H9 (cell line): ENCODE measurements around the gene CTIF. TPM values are rescaled to one million over a fixed set of nuclear protein-coding genes. Genes with fewer than 3 reads are reported as not detected.

Experiments used
- DNase-seq: peaks from one replicate; pipeline ENCODE4 v3.0.0-alpha.2; 2017
- H2AFZ ChIP-seq: one replicate; pipeline ENCODE4 v1.6.1; 2013; ENCODE audit warnings: mild to moderate bottlenecking, low read length, control low read depth, moderate library complexity
- H2AK5ac ChIP-seq: 2 replicates; pipeline ENCODE4 v1.6.1; 2013; ENCODE audit warnings: low read length, control low read depth, mixed read lengths; ENCODE audit not compliant: insufficient read length
- H2BK120ac ChIP-seq: one replicate; pipeline ENCODE4 v1.6.1; 2013; ENCODE audit warnings: low read depth, mild to moderate bottlenecking, low read length, control low read depth, inconsistent platforms; ENCODE audit not compliant: poor library complexity, severe bottlenecking
- H2BK12ac ChIP-seq: 2 replicates; pipeline ENCODE4 v1.6.1; 2013; ENCODE audit warnings: low read length, control low read depth, mixed read lengths, low read depth; ENCODE audit not compliant: insufficient read length
- H2BK15ac ChIP-seq: 2 replicates; pipeline ENCODE4 v1.6.1; 2013; ENCODE audit warnings: low read depth, low read length, control low read depth
- H2BK20ac ChIP-seq: one replicate; pipeline ENCODE4 v1.6.1; 2013; ENCODE audit warnings: low read depth, mild to moderate bottlenecking, low read length, control low read depth, inconsistent platforms; ENCODE audit not compliant: poor library complexity, severe bottlenecking
- H2BK5ac ChIP-seq: 2 replicates; pipeline ENCODE4 v1.6.1; 2013; ENCODE audit warnings: low read length, control low read depth, mixed read lengths; ENCODE audit not compliant: insufficient read length
- H3K14ac ChIP-seq: 2 replicates; pipeline ENCODE4 v1.6.1; 2013; ENCODE audit warnings: low read length, control low read depth; ENCODE audit not compliant: insufficient read depth
- H3K18ac ChIP-seq: 2 replicates; pipeline ENCODE4 v1.6.1; 2013; ENCODE audit warnings: low read depth, mild to moderate bottlenecking, mixed read lengths, low read length, control low read depth; ENCODE audit not compliant: insufficient read length
- H3K23ac ChIP-seq: 2 replicates; pipeline ENCODE4 v1.6.1; 2013; ENCODE audit warnings: low read length, control low read depth, mixed read lengths, low read depth; ENCODE audit not compliant: insufficient read length
- H3K23me2 ChIP-seq: 2 replicates; pipeline ENCODE4 v1.6.1; 2013; ENCODE audit warnings: low read depth, mild to moderate bottlenecking, mixed read lengths, low read length, control low read depth; ENCODE audit not compliant: insufficient read length, poor library complexity, severe bottlenecking
- H3K27ac ChIP-seq: 2 replicates; pipeline ENCODE4 v1.5.1; 2013; ENCODE audit warnings: low read length, control low read depth, mixed read lengths, low read depth; ENCODE audit not compliant: insufficient read length
- H3K27me3 ChIP-seq: 2 replicates; pipeline ENCODE4 v1.6.1; 2013; ENCODE audit warnings: low read length, control low read depth, inconsistent platforms; ENCODE audit not compliant: insufficient read depth
- H3K4ac ChIP-seq: 2 replicates; pipeline ENCODE4 v1.6.1; 2013; ENCODE audit warnings: low read depth, mild to moderate bottlenecking, control low read depth, inconsistent platforms, low read length, moderate library complexity
- H3K4me1 ChIP-seq: 2 replicates; pipeline ENCODE4 v1.6.1; 2013; ENCODE audit warnings: low read length, control low read depth, inconsistent platforms; ENCODE audit not compliant: insufficient read depth
- H3K4me2 ChIP-seq: 2 replicates; pipeline ENCODE4 v1.6.1; 2013; ENCODE audit warnings: low read length, control low read depth, mixed read lengths; ENCODE audit not compliant: insufficient read length, insufficient read depth
- H3K56ac ChIP-seq: 2 replicates; pipeline ENCODE4 v1.6.1; 2013; ENCODE audit warnings: low read depth, mild to moderate bottlenecking, mixed read lengths, low read length, control low read depth; ENCODE audit not compliant: insufficient read length
- H3K79me1 ChIP-seq: 2 replicates; pipeline ENCODE4 v1.6.1; 2013; ENCODE audit warnings: low read depth, mild to moderate bottlenecking, moderate library complexity, low read length, control low read depth, inconsistent platforms; ENCODE audit not compliant: insufficient read depth, poor library complexity, severe bottlenecking
- H3K79me2 ChIP-seq: 2 replicates; pipeline ENCODE4 v1.6.1; 2013; ENCODE audit warnings: low read length, control low read depth, inconsistent platforms; ENCODE audit not compliant: insufficient read depth
- H3K9ac ChIP-seq: 2 replicates; pipeline ENCODE4 v1.6.1; 2013; ENCODE audit warnings: low read length, control low read depth, mixed read lengths; ENCODE audit not compliant: insufficient read length; ENCODE audit errors: extremely low read depth
- H3K9me3 ChIP-seq: one replicate; pipeline ENCODE4 v1.6.1; 2013; ENCODE audit warnings: low read depth, low read length, inconsistent platforms; ENCODE audit not compliant: control insufficient read depth
- H3T11ph ChIP-seq: one replicate; pipeline ENCODE4 v1.6.1; 2013; ENCODE audit warnings: mild to moderate bottlenecking, low read length, control low read depth, inconsistent platforms
- H4K20me1 ChIP-seq: one replicate; pipeline ENCODE4 v1.6.1; 2013; ENCODE audit not compliant: control insufficient read depth, insufficient read length, insufficient read depth
- H4K5ac ChIP-seq: 2 replicates; pipeline ENCODE4 v1.6.1; 2013; ENCODE audit warnings: low read depth, mild to moderate bottlenecking, mixed read lengths, low read length, control low read depth; ENCODE audit not compliant: insufficient read length
- H4K8ac ChIP-seq: replicated peaks from 2 replicates; pipeline ENCODE4 v1.6.1; 2013; ENCODE audit warnings: low read length, control low read depth, mixed read lengths, low read depth; ENCODE audit not compliant: insufficient read length
- H4K91ac ChIP-seq: 2 replicates; pipeline ENCODE4 v1.6.1; 2013; ENCODE audit warnings: low read depth, mild to moderate bottlenecking, moderate library complexity, mixed read lengths, low read length, control low read depth; ENCODE audit not compliant: insufficient read length
- H3K27ac Mint-ChIP-seq, 3 experiments: 2 replicates in 2 of 3; 3 replicates in 1 of 3; pipeline ENCODE4 v1.8.0; 2020 to 2021; ENCODE audit warnings: mixed read lengths in 3 of 3, mild to moderate bottlenecking in 1 of 3, moderate library complexity in 1 of 3
- H3K27me3 Mint-ChIP-seq: 2 replicates; pipeline ENCODE4 v1.8.0; 2021; ENCODE audit warnings: low read depth, mild to moderate bottlenecking, moderate library complexity, mixed read lengths
- H3K36me3 Mint-ChIP-seq, 3 experiments: 2 replicates in 2 of 3; 3 replicates in 1 of 3; pipeline ENCODE4 v1.8.0; 2020 to 2021; ENCODE audit warnings: low read depth in 3 of 3, mixed read lengths in 3 of 3; ENCODE audit not compliant: insufficient read depth in 1 of 3
- H3K4me1 Mint-ChIP-seq, 2 experiments: 2 replicates each; pipeline ENCODE4 v1.8.0; 2020; ENCODE audit warnings: mixed read lengths in 2 of 2
- H3K4me3 Mint-ChIP-seq, 2 experiments: 2 replicates in 1 of 2; 3 replicates in 1 of 2; pipeline ENCODE4 v1.8.0; 2020 to 2021; ENCODE audit warnings: mild to moderate bottlenecking in 2 of 2, mixed read lengths in 2 of 2, moderate library complexity in 1 of 2
- H3K9me3 Mint-ChIP-seq, 2 experiments: 2 replicates in 1 of 2; 3 replicates in 1 of 2; pipeline ENCODE4 v1.8.0; 2020; ENCODE audit warnings: mild to moderate bottlenecking in 2 of 2, mixed read lengths in 2 of 2, moderate library complexity in 1 of 2
- CTCF ChIP-seq: fragments of 200-600 bp; sonication (generic); conservative IDR thresholded peaks from 3 replicates; pipeline ENCODE4 v1.8.0; 2021; ENCODE audit warnings: antibody characterized with exemption, mild to moderate bottlenecking
- WGBS: extraction: QIAGEN DNeasy Blood & Tissue Kit; methylation state at CpG from one replicate; pipeline ENCODE4 v1.1.7; 2013; ENCODE audit warnings: missing lambda C conversion rate, low lambda C conversion rate, mixed read lengths; ENCODE audit not compliant: insufficient read length; ENCODE audit errors: extremely low coverage; 5-methylcytosine and 5-hydroxymethylcytosine counted together
- total RNA-seq: library from RNA; stranded (reverse); gene quantifications from 2 replicates; pipeline ENCODE4 v1.2.1, GENCODE V29; 2021

Gene CTIF
- total RNA-seq, 1 experiment from 2014 or later, result 15.8 TPM

- H3K4me1 Mint-ChIP-seq, result peaks cover 6 to 7% of the 10 kb centered on the region in 2 experiments
- Histone ChIP-seq H2AK5ac (no peak overlapping the region), H3K9me3 (no peaks in the 10 kb centered on the region), H3K4me1 (peaks cover 4% of the 10 kb centered on the region; the same call in 1 of the 2 replicates), H2BK120ac (no peak overlapping the region), H4K91ac (no peak overlapping the region), H3K79me1 (no peaks in the 10 kb centered on the region), H3T11ph (no peak overlapping the region), H4K8ac (no peak overlapping the region), H2BK15ac (no peak overlapping the region), H3K4ac (no peak overlapping the region), H4K20me1 (no peaks in the 10 kb centered on the region), H2AFZ (no peak overlapping the region), H3K27ac (no peak overlapping the region), H4K5ac (no peak overlapping the region), H2BK20ac (no peak overlapping the region), H3K27me3 (no peaks in the 10 kb centered on the region), H3K14ac (no peak overlapping the region), H3K4me2 (no peak overlapping the region), H3K56ac (no peak overlapping the region), H3K9ac (no peak overlapping the region), H3K79me2 (no peaks in the 10 kb centered on the region), H3K23me2 (no peaks in the 10 kb centered on the region), H2BK12ac (no peak overlapping the region), H2BK5ac (no peak overlapping the region), H3K23ac (no peak overlapping the region), H3K18ac (no peak overlapping the region)
- no peak overlapping the region; a peak in 1 of 5 replicates for H3K4me3 Mint-ChIP-seq
- TF ChIP-seq CTCF, result no peak
- no peaks in the 10 kb centered on the region for H3K9me3 Mint-ChIP-seq
- H3K36me3 Mint-ChIP-seq, result peaks cover 0 to 4% (median 2%) of the 10 kb centered on the region in 3 experiments; a peak in 3 of 7 replicates
- no peak overlapping the region for H3K27ac Mint-ChIP-seq
- no CpG with 5 or more reads among the region's 9 CpGs for WGBS
- H3K27me3 Mint-ChIP-seq, result no peaks in the 10 kb centered on the region; the same call in 1 of the 2 replicates
- DNase-seq, result no peak
Measured at GRCh38 chr18:48636436-48636835, 97.6 kb downstream of the CTIF start.
